BJ (cell line): ENCODE data around the gene SLC52A1. TPM values are rescaled to one million over a fixed set of nuclear protein-coding genes. Genes with fewer than 3 reads are reported as not detected.

Experiments used
- CTCF ChIA-PET: fragments of 350-600 bp; formaldehyde crosslinking; extraction: SDS; loops from one replicate; lab custom pipeline; 2021; ENCODE audit warnings: antibody characterized with exemption, inconsistent platforms; lab: Yijun Ruan, JAX
- POLR2A ChIA-PET: fragments of 300-600 bp; sonication (Branson Sonifier 250); formaldehyde crosslinking; extraction: SDS; loops from one replicate; lab custom pipeline; 2021; ENCODE audit warnings: antibody characterized with exemption; lab: Charles Lee
- DNase-seq: peaks from one replicate; pipeline ENCODE4 v3.0.0-alpha.2; 2011; ENCODE audit warnings: low read depth
- H3K27me3 ChIP-seq: 2 replicates; pipeline ENCODE4 v1.6.0; 2011; ENCODE audit warnings: low read length; ENCODE audit not compliant: control insufficient read depth, insufficient read depth
- H3K36me3 ChIP-seq: 2 replicates; pipeline ENCODE4 v1.5.1; 2011; ENCODE audit warnings: low read length; ENCODE audit not compliant: control insufficient read depth, insufficient read depth
- H3K4me3 ChIP-seq: 2 replicates; pipeline ENCODE4 v1.5.1; 2011; ENCODE audit warnings: low read depth, mild to moderate bottlenecking, control low read depth, low read length
- CTCF ChIP-seq: IDR thresholded peaks from 2 replicates; pipeline ENCODE4 v1.5.1; 2011; ENCODE audit warnings: low read depth, mild to moderate bottlenecking, control low read depth, inconsistent platforms, low read length, moderate library complexity; ENCODE audit not compliant: insufficient read depth
- polyA plus RNA-seq: library from polyadenylated mRNA; depleted of rRNA; stranded (reverse); fragments of >200 nt; gene quantifications from 2 replicates; pipeline ENCODE4 v1.2.3, GENCODE V29; 2011

Gene SLC52A1
- polyA plus RNA-seq, 1 experiment: 0.23 TPM

DNA sequence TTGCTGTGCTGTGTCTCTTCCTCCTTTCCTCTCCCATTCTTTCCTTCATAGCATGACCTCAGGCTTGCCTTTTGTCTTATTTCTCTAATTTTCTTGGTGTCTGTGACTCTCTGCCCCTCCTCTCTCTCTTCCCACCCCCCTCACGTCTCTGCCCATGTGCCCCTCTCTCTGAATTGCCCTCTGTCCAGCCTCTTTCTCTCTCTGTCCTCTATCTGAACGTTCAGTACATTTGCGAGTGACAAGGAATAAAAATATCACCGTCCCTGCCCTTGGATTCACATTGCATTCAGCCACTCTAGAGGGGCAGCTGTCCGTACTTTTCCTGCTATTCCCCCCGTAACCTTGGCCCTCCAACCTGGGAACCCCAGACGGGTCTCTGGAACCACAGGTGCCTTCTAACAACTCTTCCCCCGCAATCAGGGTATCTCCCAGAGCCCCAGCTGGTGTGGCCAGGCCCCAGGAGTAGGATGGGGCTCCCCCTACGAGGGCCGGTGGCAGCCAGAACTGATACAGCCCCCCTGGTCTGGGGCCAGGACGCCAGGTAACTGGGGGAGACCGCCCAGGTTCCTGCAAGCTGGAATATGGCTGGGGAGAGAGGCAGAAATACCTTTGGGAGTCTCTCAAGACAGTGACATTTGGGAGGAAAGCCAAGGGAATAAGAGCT, 35.7 kb downstream of the SLC52A1 start:
- Histone ChIP-seq H3K4me3 (peak overlapping the region; percentile 95), H3K36me3 (peaks cover 29% of the 10 kb centered on the region), H3K27me3 (no peaks in the 10 kb centered on the region)
- POLR2A ChIA-PET: no interaction called here
- CTCF ChIA-PET: interaction anchor here (1.2 to 1.4 kb wide), 2 partner anchors 11 to 31 kb away, joined by 4 read pairs; partner anchors contain the start of gene CAMTA2
- DNase-seq: no peak
- TF ChIP-seq CTCF: no peak

DNA sequence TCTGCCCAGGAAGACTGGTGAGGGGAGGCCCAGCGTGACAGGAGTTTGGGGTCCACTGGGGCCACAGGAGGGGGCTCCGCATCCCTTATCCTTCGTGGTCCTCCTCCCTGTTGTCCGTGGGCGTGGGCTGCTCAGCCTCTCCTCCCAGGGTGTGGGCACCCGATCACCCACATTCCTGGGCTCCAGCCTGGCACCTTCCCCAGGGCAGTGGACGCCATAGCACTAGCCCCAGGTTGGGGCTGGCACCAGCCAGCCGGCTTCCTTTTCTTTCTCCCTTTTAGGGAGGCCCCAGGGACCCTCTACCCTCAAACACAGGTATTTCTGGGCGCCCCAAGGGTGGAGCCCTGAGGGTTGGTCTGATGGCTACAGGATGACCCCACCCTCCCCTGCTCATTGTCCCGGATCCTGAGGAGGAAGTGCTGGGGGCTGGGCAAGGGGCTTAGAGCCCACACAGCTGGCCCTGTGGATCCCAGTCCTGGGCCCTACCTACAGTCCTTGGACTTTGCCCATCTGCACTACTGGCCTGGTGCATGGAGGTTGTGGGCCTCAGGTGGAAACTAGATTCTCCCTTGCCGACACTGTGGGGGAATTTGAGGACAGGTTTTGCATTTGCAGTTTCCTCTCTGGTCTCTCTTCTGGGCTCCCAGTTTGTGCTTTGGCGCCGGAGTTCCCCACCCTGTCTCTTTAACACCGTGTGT, 36.3 kb downstream of the SLC52A1 start:
- DNase-seq: no peak
- TF ChIP-seq CTCF: no peak
- peak overlapping the region; percentile 95 for H3K4me3 ChIP-seq
- CTCF ChIA-PET: interaction anchor here (1.5 to 3.0 kb wide), 3 partner anchors 11 to 59 kb away, joined by 3 to 15 read pairs (median 4); partner anchors contain the start of genes CAMTA2, RNF167 and SLC25A11
- H3K36me3 ChIP-seq: peaks cover 22% of the 10 kb centered on the region
- H3K27me3 ChIP-seq: no peaks in the 10 kb centered on the region
- POLR2A ChIA-PET: no interaction called here

GRCh38 chr17:4998027-4998731, 37.0 kb downstream of the SLC52A1 start:
- TF ChIP-seq CTCF: no peak
- Histone ChIP-seq H3K36me3 (peaks cover 15% of the 10 kb centered on the region), H3K27me3 (no peaks in the 10 kb centered on the region), H3K4me3 (peak overlapping the region; percentile 95)
- no peak for DNase-seq
- CTCF ChIA-PET: interaction anchor here (1.5 to 3.0 kb wide), 5 partner anchors 10 to 89 kb away, joined by 3 to 15 read pairs (median 10); partner anchors contain the start of genes CAMTA2, RNF167 and SLC25A11
- POLR2A ChIA-PET: no interaction called here

DNA sequence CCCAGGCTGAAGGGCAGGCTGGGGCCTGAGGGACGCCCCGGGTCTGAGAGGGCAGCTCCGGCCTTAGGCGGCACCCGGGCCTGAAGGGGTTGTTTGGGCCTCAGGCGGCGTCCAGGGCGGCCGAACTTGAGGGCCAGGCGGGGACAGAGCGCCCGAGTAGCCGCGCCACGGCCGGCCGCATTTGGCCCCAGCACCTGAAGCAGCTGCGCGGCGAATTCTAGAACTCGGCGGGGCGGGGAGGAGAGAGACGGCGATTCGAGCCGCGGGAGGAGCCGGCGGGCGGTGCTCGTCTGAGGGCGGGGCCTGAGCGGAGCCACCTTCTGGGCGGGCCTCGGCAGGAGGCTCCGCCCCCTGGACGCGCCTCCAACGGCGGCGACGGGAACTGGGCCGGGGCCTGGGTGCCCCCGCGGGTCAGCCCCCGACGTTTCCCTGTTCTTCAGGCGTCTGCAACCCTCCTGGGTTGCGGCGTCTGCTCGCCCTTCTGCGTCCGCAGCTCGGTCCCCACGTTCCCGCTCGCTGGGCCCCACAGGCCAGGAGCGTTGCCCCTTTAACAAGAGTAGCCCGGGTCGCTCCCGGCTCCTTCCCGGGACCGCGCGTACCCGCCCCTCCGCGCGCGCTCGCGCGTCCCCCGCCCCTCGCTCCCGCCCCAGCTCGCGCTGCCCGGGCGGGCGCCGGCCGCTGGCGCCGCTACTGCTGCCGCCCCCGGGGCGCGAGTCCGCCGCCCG, 37.8 kb downstream of the SLC52A1 start, which contains the start of the genes INCA1 and KIF1C:
INCA1 (minus strand) TSS at position 221 of the 725 bp plus-strand sequence. CDS start 3,085 bp downstream, outside the sequence.
KIF1C (plus strand) TSS at position 649 of the 725 bp plus-strand sequence. CDS start 2,297 bp downstream, outside the sequence.
- 0 out of 2 replicates have a peak, but pooled peaks have one; percentile 4 for TF ChIP-seq CTCF
- DNase-seq: peak; percentile 28
- H3K4me3 ChIP-seq: peak within 1 kb of the TSS; percentile 95
- no peaks in the 10 kb centered on the region for H3K27me3 ChIP-seq
- POLR2A ChIA-PET: no interaction called here
- CTCF ChIA-PET: interaction anchor here (0.9 to 3.0 kb wide), 6 partner anchors 9 to 88 kb away, joined by 3 to 15 read pairs (median 7); partner anchors contain the start of genes CAMTA2, RNF167 and SLC25A11
- H3K36me3 ChIP-seq: peaks cover 11% of the 10 kb centered on the region
